Brain microvascular endothelial cell (primary cell): ENCODE results near the gene RAB11FIP3.

ENCODE experiments used
- DNase-seq: peaks from one replicate; pipeline ENCODE4 v3.0.0-alpha.2; 2020
- H3K27ac ChIP-seq: fragments of 250-450 bp; sonication (Bioruptor Pico); 2 replicates; pipeline ENCODE4 v1.5.1; 2020; ENCODE audit warnings: mild to moderate bottlenecking, moderate library complexity
- H3K27me3 ChIP-seq: fragments of 250-450 bp; sonication (Bioruptor Pico); replicated peaks from 2 replicates; pipeline ENCODE4 v1.5.1; 2020; ENCODE audit warnings: mild to moderate bottlenecking
- H3K36me3 ChIP-seq: fragments of 250-450 bp; sonication (Bioruptor Pico); replicated peaks from 2 replicates; pipeline ENCODE4 v1.5.1; 2020; ENCODE audit warnings: mild to moderate bottlenecking
- H3K4me3 ChIP-seq: 2 replicates; pipeline ENCODE4 v1.5.1; 2011; ENCODE audit warnings: low read depth, mild to moderate bottlenecking, control low read depth, low read length, moderate library complexity
- in situ Hi-C: cut with HindIII; loops from 2 replicates; pipeline ENCODE4 v1.10.0; 2017; ENCODE audit warnings: low sequenced_read_pairs, low pct_ligation_motif_present
- TF ChIP-seq, protein P1 (sequence below): IDR thresholded peaks from 2 replicates; pipeline ENCODE4 v1.5.1; 2011; ENCODE audit warnings: low read depth, mild to moderate bottlenecking, moderate library complexity, low read length, control low read depth, inconsistent platforms; ENCODE audit errors: missing control alignments

RAB11FIP3 gene

DNA sequence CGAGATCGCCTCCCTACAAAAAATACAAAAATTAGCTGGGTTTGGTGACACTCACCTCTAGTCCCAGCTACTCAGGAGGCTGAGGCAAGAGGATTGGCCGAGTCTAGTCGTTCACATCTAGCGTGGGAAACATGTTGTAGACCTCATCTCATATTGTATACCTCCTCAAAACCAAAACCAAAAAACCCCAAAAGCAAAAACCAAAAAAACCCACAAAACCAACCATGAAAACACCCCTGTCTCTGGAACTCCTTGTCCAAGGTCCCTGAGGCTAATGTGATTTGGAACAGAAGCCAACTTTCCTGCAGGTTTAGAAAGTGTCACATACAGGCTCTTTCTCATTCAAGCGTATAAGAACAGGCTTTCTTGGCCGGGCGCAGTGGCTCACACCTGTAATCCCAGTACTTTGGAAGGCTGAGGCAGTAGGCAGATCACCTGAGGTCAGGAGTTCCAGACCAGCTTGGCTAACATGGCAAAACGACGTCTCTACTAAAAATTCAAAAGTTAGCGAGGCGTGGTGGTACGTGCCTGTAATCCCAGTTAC lies 29.0 kb downstream of the RAB11FIP3 start:
- in situ Hi-C loops: loop anchor here (10.0 kb wide), 1 partner anchor 50 kb away; no protein-coding TSS in a partner anchor
- no peak overlapping the region for H3K4me3 ChIP-seq
- TF ChIP-seq, protein P1, sequence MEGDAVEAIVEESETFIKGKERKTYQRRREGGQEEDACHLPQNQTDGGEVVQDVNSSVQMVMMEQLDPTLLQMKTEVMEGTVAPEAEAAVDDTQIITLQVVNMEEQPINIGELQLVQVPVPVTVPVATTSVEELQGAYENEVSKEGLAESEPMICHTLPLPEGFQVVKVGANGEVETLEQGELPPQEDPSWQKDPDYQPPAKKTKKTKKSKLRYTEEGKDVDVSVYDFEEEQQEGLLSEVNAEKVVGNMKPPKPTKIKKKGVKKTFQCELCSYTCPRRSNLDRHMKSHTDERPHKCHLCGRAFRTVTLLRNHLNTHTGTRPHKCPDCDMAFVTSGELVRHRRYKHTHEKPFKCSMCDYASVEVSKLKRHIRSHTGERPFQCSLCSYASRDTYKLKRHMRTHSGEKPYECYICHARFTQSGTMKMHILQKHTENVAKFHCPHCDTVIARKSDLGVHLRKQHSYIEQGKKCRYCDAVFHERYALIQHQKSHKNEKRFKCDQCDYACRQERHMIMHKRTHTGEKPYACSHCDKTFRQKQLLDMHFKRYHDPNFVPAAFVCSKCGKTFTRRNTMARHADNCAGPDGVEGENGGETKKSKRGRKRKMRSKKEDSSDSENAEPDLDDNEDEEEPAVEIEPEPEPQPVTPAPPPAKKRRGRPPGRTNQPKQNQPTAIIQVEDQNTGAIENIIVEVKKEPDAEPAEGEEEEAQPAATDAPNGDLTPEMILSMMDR: no peak
- no peaks in the 10 kb centered on the region for H3K36me3 ChIP-seq
- no peaks in the 10 kb centered on the region for H3K27me3 ChIP-seq
- DNase-seq: no peak
- no peak overlapping the region for H3K27ac ChIP-seq

GRCh38 chr16:455453-455852 lies 30.0 kb downstream of the RAB11FIP3 start:
- no peak for DNase-seq
- no peak overlapping the region for H3K27ac ChIP-seq
- H3K27me3 ChIP-seq: no peaks in the 10 kb centered on the region
- no peak overlapping the region for H3K4me3 ChIP-seq
- TF ChIP-seq, protein P1: no peak
- H3K36me3 ChIP-seq: no peaks in the 10 kb centered on the region
- in situ Hi-C loops: loop anchor here (10.0 kb wide), 1 partner anchor 49 kb away; no protein-coding TSS in a partner anchor

DNA sequence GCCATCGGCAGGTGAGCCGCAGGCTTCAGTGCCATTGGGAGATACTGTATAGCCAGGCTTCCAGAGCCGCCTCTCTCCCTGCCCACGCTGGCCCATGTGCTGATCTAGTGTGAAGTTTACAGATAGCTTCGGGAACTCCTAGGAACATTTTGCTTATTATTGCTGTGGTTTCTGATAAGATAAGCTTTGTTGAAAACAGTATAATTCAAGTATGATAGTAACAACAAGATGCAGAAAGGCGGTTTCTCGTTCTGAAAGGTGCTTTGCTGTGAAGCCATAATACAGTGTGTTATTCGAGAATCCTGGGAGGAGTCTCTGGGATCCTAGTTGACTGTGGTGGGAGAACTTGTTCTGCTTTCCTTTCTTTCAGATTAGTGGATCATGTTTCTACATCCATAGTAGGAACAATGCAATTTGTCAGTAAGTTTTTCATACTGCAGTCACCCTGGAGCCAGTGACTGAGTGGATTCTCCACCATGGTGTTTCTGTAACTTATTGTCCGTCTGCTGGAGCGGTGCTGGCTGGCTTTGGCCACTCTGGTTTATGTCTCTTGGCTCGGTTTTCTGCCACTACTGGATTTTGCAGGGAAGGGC lies 31.5 kb downstream of the RAB11FIP3 start:
- TF ChIP-seq, protein P1: no peak
- DNase-seq: peak; percentile 10
- Histone ChIP-seq H3K27me3 (no peaks in the 10 kb centered on the region), H3K27ac (no peak overlapping the region), H3K36me3 (peaks cover 3% of the 10 kb centered on the region), H3K4me3 (no peak overlapping the region)
- in situ Hi-C loops: loop anchor here (10.0 kb wide), 1 partner anchor 48 kb away; no protein-coding TSS in a partner anchor

DNA sequence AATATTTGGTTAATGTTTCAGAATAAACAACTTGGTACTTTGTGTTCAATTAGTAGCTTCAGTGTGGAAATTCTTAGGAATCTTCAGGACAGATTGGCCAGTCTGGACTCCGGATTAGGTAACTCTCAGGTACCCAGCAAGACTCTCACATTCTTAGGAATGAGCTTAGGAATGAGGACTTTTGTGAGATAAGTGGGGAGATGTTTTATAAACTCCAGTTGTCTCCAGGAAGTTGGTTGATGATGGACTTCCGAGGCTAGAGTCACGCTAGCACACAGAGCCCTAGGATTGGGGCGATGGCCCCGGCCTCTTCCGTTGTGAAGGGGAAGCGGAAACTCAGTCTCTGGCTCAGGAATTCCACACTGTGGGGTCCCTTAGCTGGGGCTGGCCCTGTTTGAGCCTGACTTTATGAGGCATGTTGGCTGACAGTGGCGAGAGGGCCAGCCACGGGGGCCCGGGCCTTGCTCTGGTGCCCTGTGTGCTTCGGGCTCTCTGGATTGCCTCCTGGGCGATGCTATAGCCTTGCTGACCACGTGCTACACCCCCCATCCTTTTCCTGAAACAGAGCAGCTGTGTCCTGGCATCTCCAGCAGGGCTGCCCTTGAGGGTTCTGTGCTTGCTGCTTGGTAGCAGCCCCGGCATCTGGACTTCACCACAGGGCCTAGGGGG lies 32.4 kb downstream of the RAB11FIP3 start:
- Histone ChIP-seq H3K4me3 (no peak overlapping the region), H3K36me3 (peaks cover 3% of the 10 kb centered on the region), H3K27ac (peak overlapping the region; percentile 5), H3K27me3 (no peaks in the 10 kb centered on the region)
- in situ Hi-C loops: loop anchor here (10.0 kb wide), 1 partner anchor 47 kb away; no protein-coding TSS in a partner anchor
- DNase-seq: peak; percentile 1
- TF ChIP-seq, protein P1: no peak

DNA sequence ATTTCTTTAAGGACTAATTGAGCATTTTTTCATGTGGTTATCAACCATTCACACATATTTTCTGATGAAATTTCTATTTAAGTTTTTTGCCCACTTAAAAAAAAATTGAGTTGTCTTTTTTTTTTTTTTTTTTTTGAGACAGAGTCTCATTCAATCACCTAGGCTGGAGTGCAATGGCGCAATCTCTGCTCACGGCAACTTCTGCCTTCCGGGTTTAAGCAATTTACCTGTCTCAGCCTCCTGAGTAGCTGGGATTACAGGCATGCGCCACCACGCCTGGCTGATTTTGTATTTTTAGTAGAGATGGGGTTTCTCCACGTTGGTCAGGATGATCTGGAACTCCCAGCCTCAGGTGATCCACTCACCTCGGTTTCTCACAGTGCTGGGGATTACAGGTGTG lies 34.3 kb downstream of the RAB11FIP3 start:
- Histone ChIP-seq H3K36me3 (peaks cover 3% of the 10 kb centered on the region), H3K27ac (no peak overlapping the region), H3K27me3 (no peaks in the 10 kb centered on the region), H3K4me3 (no peak overlapping the region)
- TF ChIP-seq, protein P1: no peak
- in situ Hi-C loops: loop anchor here (10.0 kb wide), 1 partner anchor 45 kb away; no protein-coding TSS in a partner anchor
- no peak for DNase-seq
